AG04450 (cell line): ENCODE data around the gene DDX3X. TPM values are rescaled to one million over a fixed set of nuclear protein-coding genes. Genes with fewer than 3 reads are reported as not detected.

Source experiments
- CTCF ChIA-PET: fragments of 300-600, 350-600 bp; formaldehyde crosslinking; extraction: SDS; loops from one replicate; lab custom pipeline; 2022; ENCODE audit warnings: antibody characterized with exemption, inconsistent platforms; lab: Charles Lee
- POLR2A ChIA-PET: fragments of 350-600 bp; formaldehyde crosslinking; extraction: SDS; loops from one replicate; lab custom pipeline; 2021; ENCODE audit warnings: antibody characterized with exemption, inconsistent platforms; lab: Yijun Ruan, JAX
- DNase-seq: peaks from one replicate; pipeline ENCODE4 v3.0.0-alpha.2; 2011; ENCODE audit warnings: low read depth, low spot score
- H3K27ac ChIP-seq: one replicate; pipeline ENCODE4 v1.5.1; 2012; ENCODE audit warnings: low read depth, low read length, control low read depth
- H3K27me3 ChIP-seq: one replicate; pipeline ENCODE4 v1.6.0; 2012; ENCODE audit warnings: low read length; ENCODE audit not compliant: control insufficient read depth, insufficient read depth
- H3K4me3 ChIP-seq: 2 replicates; pipeline ENCODE4 v1.5.1; 2011; ENCODE audit warnings: mild to moderate bottlenecking, low read depth, low read length, control low read depth
- H3K9me3 ChIP-seq: 2 replicates; pipeline ENCODE4 v1.5.1; 2012; ENCODE audit warnings: low read length; ENCODE audit not compliant: control insufficient read depth, insufficient read depth
- CTCF ChIP-seq: IDR thresholded peaks from 2 replicates; pipeline ENCODE4 v1.5.1; 2011; ENCODE audit warnings: low read depth, low read length, control low read depth, inconsistent platforms
- polyA plus RNA-seq: library from polyadenylated mRNA; depleted of rRNA; stranded (reverse); fragments of >200 nt; gene quantifications from 2 replicates; pipeline ENCODE4 v1.2.3, GENCODE V29; 2011

The DDX3X gene
- polyA plus RNA-seq, 1 experiment, result 110 TPM

- POLR2A ChIA-PET, result interaction anchor here (0.6 kb wide), 1 partner anchor 44 kb away, joined by 5 read pairs; no protein-coding TSS in a partner anchor
- no peaks in the 10 kb centered on the region for H3K27me3 ChIP-seq
- H3K9me3 ChIP-seq, result no peaks in the 10 kb centered on the region; the same call in 1 of the 2 replicates
- H3K4me3 ChIP-seq, result peak overlapping the region; percentile 87
- TF ChIP-seq CTCF, result no peak
- CTCF ChIA-PET, result no interaction called here
- no peak for DNase-seq
- H3K27ac ChIP-seq, result peak overlapping the region; percentile 31
These were observed 2.5 kb downstream of the DDX3X start for GRCh38 chrX:41336447-41336846.

- CTCF ChIA-PET, result no interaction called here
- H3K9me3 ChIP-seq, result no peaks in the 10 kb centered on the region; the same call in 1 of the 2 replicates
- POLR2A ChIA-PET, result interaction anchor here (0.7 kb wide), 2 partner anchors 47 to 106 kb away, joined by 3 read pairs; no protein-coding TSS in a partner anchor
- no peak overlapping the region for H3K27ac ChIP-seq
- no peaks in the 10 kb centered on the region for H3K27me3 ChIP-seq
- no peak for TF ChIP-seq CTCF
- peak overlapping the region; percentile 87 for H3K4me3 ChIP-seq
- no peak for DNase-seq
These were observed 3.2 kb downstream of the DDX3X start for GRCh38 chrX:41337140-41337539.

- ChIA-PET POLR2A (interaction anchor here (0.6 to 0.8 kb wide), 2 partner anchors 25 to 255 kb away, joined by 3 read pairs; no protein-coding TSS in a partner anchor), CTCF (interaction anchor here (1.1 kb wide), 1 partner anchor 63 kb away, joined by 3 read pairs; no protein-coding TSS in a partner anchor)
- Histone ChIP-seq H3K4me3 (0 out of 2 replicates have a peak overlapping the region, but pooled peaks have one; percentile 10), H3K9me3 (no peaks in the 10 kb centered on the region; the same call in 1 of the 2 replicates), H3K27ac (no peak overlapping the region), H3K27me3 (no peaks in the 10 kb centered on the region)
- no peak for DNase-seq
- TF ChIP-seq CTCF, result no peak
These were observed 4.5 kb downstream of the DDX3X start for GRCh38 chrX:41338436-41338835.

GRCh38 chrX:41339148-41339547, 5.2 kb downstream of the DDX3X start:
- TF ChIP-seq CTCF, result no peak
- no peak for DNase-seq
- H3K27me3 ChIP-seq, result no peaks in the 10 kb centered on the region
- H3K9me3 ChIP-seq, result no peaks in the 10 kb centered on the region; the same call in 1 of the 2 replicates
- no peak overlapping the region for H3K4me3 ChIP-seq
- POLR2A ChIA-PET, result interaction anchor here (0.6 kb wide), 1 partner anchor 254 kb away, joined by 3 read pairs; no protein-coding TSS in a partner anchor
- CTCF ChIA-PET, result interaction anchor here (0.6 to 1.3 kb wide), 2 partner anchors 14 to 160 kb away, joined by 3 to 5 read pairs; no protein-coding TSS in a partner anchor
- no peak overlapping the region for H3K27ac ChIP-seq

GRCh38 chrX:41344053-41344452, 10.1 kb downstream of the DDX3X start:
- CTCF ChIA-PET, result interaction anchor here (1.2 kb wide), 1 partner anchor 10 kb away, joined by 3 read pairs; no protein-coding TSS in a partner anchor

More at GRCh38 chrX:41344053-41344452, 10.1 kb downstream of the DDX3X start:
- DNase-seq, result no peak
- Histone ChIP-seq H3K9me3 (no peaks in the 10 kb centered on the region), H3K27ac (no peak overlapping the region), H3K27me3 (no peaks in the 10 kb centered on the region), H3K4me3 (no peak overlapping the region)
- POLR2A ChIA-PET, result no interaction called here
- TF ChIP-seq CTCF, result no peak
